GM18867 (cell line): ENCODE results near the gene TEX11.

Source experiments
- ATAC-seq: cut with Tn5 transposase; IDR thresholded peaks from one replicate; pipeline ENCODE4 v1.9.1; 2021; ENCODE audit warnings: mild to moderate bottlenecking, moderate library complexity; ENCODE audit not compliant: unreplicated experiment

The TEX11 gene

GRCh38 chrX:70504772-70505450 lies 403.6 kb downstream of the TEX11 start:
- no peak for ATAC-seq

- ATAC-seq, result no peak
Observed at GRCh38 chrX:70500826-70501225, 407.7 kb downstream of the TEX11 start.

GRCh38 chrX:70498129-70498528 lies 410.4 kb downstream of the TEX11 start:
- ATAC-seq, result no peak

GRCh38 chrX:70497026-70497425 lies 411.5 kb downstream of the TEX11 start:
- ATAC-seq, result no peak

- ATAC-seq, result no peak
Observed at GRCh38 chrX:70496491-70496890, 412.0 kb downstream of the TEX11 start.

- ATAC-seq, result no peak
Observed at GRCh38 chrX:70494441-70494840, 414.1 kb downstream of the TEX11 start.

- ATAC-seq, result no peak
Observed at GRCh38 chrX:70488856-70489255, 419.7 kb downstream of the TEX11 start.

GRCh38 chrX:70485466-70485865 lies 423.0 kb downstream of the TEX11 start:
- no peak for ATAC-seq

- ATAC-seq, result no peak
Observed at GRCh38 chrX:70482300-70482699, 426.2 kb downstream of the TEX11 start.

GRCh38 chrX:70481471-70482270 lies 426.8 kb downstream of the TEX11 start:
- ATAC-seq, result no peak

- no peak for ATAC-seq
Observed at GRCh38 chrX:70480660-70481018, 427.9 kb downstream of the TEX11 start.

- ATAC-seq, result no peak
Observed at GRCh38 chrX:70479922-70480659, 428.4 kb downstream of the TEX11 start.

- no peak for ATAC-seq
Observed at GRCh38 chrX:70479247-70479921, 429.1 kb downstream of the TEX11 start.
